IPS DF 4.7 (cell line): ENCODE data around the gene TSHR.
"Not testable (repeated sequence)": the region's sequence is repeated elsewhere in the genome, so short reads cannot be mapped to it uniquely, and the experiment has no call there.

Source experiments
- DNase-seq: peaks from one replicate; pipeline ENCODE4 v3.0.0-alpha.2; 2013; ENCODE audit warnings: low spot score; ENCODE audit errors: extremely low read depth

Gene TSHR

DNA sequence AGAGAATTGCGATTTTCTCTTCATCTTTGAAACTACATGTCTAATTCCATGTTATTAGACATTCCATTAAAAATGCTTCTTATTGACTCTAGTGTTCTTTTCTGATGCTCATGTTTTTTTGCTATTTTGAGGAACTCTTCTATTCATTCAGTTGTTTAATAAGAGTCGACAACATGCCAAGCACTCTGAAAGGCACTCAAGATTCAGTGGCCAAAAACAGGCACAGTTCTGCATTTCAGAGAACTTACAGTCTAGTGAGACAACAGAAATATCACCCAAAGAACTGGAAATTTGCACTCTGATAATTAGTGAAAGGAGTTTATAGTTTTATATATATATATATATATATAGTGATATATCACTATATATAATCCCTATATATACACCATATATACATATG is 111.7 kb downstream of the TSHR start:
- DNase-seq: no peak

DNA sequence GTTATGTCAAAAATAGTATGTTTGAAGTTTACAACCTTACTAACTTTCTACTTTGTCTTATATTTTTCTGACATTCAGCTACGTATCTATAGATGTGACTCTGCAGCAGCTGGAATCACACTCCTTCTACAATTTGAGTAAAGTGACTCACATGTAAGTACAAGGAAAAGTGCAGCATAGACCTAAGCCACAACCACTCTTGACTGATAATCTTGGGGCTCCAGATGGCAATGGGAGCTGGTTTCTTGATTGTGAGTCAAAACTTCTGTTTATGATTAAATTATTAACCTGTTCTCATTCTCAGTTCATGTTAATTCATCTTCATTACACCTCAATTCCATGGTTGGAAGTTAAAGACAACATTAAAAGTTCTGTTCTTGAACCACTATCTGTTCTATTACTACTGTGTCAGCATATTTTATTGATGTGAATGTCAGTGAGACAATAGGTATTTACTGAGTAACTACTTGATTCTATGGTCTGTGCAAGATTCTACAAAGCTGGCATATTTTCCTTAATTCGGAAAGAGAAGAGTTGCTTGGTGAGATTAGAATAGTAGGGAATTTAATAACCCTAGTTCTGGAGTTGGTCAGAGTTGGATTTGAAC is 112.9 kb downstream of the TSHR start:
- DNase-seq: no peak

DNA sequence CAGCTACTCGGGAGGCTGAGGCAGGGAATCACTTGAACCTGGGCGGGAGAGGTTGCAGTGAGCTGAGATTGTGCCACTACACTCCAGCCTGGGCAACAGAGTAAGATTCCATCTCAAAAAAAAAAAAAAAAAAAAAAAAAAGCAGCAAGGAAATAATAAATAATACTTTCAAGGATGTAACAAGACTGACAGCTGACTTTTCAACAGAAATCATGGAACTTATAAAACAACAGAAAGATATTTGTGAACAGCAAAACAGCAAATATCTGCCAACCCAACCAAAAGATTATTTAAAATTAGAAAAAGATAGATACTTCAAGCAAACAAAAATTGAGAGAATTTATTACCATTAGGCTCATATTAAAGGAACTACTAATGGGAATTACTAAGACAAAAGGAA is 115.1 kb downstream of the TSHR start:
- no peak for DNase-seq

DNA sequence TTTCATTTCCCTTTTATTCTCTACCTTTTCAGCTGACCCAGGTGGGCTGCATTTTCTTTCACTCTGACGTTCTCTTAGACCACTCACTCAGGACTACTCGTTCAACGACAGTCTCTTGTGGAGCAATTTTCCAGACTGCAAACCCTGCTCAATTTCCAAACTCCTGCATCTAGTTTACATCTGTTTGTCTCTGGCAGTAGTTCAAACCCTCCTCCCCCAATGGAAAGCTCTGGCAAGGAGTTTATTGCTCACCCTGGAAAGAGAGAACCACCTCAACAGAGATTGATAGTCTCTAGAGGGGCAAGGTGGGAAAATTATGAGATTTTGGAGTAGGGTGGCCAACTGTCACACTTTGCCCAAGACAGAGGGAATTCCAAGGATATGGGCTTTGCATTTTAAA is 130.2 kb downstream of the TSHR start:
- DNase-seq: no peak

DNA sequence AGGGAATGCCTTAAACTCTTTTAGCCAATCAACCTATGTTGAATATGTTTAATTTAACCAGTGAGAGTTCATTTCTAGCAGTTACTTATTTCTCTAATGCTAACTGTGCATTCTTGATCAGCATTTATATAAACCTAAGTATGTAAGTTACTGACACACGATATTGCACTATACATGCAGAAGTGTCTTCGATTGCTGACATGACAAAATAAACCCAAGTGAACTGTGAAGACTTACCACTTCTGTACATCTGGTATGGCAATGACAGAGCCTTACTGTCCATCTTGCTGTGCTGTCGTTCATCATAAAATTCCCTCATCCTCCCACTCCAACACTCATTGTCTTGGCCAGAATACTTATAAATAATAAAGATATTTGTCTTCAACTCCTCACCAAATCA is 131.8 kb downstream of the TSHR start:
- DNase-seq: no peak

DNA sequence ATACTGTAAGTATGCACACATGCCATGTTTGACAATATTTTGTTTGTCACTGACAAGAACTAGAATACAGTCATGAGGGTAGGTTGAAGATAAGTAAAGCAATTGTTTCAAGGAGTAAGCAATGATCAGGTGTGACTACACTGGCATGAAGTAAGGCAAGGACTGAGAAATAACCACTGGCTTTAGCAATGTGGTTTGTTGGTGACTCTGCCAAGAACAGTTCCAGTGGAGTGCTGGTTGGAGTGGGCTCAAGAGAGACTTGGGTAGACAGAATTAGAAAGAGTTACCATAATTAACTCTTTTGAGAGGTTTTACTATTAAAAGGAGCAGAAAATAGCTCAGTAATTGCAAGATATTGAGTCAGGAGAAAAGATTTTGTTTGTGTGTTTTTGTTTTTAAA is 135.7 kb downstream of the TSHR start:
- no peak for DNase-seq

DNA sequence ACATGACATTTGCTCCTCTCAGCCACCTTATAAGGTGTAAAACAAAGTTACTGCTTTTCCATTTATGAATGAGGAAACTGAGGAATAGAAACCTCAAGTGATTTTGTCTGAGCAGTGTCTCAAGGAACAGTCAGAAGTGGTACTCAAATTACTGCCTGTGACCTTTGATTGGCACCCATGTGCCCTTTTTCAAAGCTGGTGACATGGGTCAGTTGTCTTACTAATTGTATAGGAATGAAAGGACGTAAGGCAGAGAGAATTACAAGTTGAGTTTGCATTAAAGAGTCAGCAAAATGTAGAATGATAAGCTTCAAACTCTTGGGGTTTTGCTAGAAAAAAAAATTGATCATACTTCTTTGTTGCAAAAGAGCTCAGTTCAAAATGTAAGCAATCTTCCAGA is 136.2 kb downstream of the TSHR start:
- no peak for DNase-seq

DNA sequence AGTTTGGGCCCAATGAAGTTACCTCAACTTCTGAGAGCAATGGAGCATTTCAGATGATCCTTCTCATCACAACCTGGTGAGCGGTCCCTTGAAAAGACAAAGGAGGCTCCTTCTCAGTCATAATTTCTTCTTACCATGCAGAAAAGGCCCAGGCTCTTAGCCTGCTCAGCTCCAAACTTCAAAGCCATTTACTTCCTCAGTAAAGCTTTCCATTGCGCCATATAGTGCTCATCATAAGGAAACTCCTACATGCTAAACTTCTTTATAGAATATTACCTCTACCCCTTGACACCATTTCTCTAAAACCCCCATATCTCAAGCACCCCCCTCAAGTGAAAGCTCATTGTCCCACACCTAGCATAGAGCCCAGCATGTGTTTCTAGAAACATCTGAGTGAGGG is 138.2 kb downstream of the TSHR start:
- no peak for DNase-seq

DNA sequence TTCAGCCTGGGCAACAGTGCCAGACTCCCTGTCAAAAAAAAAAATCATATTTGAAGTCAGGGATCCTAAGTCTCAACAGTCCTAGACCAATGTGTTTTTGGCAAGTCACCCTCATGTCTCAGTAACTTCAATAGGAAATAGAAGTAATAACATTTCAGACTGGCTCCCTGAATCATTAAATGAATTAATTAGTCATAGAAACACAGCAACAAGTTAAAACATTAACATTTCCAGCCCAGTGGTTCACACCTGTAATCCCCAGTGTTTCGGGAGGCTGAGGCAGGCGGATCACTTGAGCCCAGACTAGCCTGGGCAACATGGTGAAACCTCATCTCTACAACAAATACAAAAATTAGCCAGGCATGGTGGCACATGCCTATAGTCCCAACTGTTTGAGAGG is 140.1 kb downstream of the TSHR start:
- DNase-seq: no peak

DNA sequence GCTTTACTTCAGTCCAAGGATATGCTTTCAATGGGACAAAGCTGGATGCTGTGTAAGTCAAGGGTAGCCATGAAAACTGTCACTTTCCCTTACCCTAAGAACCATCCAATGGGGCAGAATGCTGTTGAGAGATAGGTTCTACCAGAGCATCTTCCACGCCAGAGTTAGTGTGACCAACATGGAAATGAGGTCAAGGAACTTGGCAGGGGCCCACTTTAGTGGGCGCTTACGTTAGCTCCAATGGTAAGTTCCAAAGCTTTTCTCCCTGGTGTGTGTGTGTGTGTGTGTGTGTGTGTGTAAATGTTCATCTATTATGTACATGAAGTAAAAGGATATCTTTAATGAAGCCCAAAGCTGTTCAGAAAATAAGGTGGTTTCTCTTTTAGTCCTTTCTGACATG is 141.2 kb downstream of the TSHR start:
- DNase-seq: no peak

DNA sequence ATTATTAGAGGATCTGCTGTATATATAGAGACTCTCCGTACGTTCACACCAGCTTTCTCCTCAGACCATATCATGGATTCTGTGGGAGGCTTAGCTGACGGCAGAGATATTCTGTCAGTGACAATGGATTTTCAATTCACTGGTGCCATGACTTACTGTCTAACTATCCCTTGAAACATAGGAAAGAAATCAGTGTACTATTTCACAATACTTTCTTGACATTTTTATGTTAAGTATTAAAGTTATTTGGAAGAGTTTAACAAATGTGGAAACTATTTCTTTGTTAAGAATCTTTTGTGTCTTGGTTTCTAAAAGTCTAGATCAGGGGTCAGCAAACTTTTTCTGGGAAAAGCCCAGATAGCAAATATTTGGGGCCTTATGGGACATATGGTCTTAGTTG is 146.8 kb downstream of the TSHR start:
- DNase-seq: no peak

DNA sequence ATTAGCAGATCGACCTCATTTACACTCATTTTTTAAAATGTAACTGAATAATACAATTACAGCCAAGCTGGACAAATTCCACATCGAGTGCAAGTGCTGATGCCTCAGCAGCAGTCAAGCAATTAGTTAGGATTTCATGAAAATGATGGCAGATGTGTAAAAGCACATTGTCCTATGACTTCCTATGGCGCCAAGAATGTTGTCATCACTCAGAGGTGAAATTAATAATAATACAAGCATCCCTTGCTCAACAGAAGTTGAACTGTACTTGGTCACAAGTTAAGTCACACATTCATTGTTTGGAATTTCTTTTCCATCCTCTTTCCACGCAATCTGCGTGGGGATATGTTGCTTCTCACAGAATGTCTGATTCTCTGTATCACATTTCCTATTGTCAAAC is 148.0 kb downstream of the TSHR start:
- no peak for DNase-seq

DNA sequence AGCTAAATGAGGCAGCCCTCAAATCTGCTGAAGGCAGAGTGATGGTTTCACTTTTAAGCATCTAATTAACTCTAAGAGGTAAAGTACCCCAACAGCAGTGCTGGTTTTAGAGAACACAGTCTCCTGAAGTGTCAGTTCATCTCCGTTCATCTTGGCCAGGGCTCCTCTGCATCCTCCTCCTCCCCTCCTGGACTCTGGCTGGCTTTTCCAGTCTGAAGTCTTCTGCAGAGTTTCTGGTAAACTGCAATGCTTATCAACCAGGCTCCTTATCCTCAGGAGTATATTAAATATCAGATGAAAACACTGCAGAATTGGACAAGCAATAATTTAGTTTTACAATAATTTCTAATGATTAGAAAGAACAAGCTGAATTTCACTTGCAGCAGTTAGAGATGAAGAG is 150.0 kb downstream of the TSHR start:
- no peak for DNase-seq

DNA sequence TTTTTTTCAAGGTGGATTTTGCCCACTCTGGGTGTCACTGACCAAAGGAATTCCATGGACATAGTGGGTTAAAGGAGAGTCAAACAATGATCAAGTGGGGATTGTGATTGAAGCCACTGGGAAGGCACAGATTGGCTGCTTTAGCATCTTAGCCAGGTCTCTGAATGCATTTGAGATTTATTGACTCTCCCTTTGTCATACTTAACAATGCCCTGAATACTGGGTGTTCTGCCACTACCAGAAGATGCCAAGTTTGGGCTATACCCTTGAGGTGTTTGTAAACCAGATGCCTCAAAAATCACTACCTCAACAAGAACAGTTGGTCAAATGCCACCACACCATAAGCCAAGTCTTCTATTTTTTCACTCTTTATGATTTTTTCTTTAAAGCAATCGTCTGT is 150.5 kb downstream of the TSHR start:
- no peak for DNase-seq

DNA sequence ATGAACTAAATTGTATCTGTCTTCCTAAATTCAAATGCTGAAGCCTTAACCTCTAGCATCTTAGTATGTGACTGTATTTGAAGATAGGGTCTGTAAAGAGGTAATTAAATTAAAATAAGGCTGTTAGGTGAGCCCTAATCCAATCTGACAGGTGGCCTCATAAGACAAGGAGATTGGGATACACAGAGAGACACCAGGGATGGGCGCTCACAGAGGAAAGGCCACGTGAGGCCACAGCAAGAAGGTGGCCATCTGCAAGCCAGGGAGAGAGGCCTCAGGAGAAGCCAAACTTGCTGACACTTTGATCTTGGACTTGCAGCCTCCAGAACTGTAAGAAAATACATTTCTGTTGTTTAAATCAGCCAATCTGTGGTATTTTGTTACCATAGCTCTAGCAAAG is 154.8 kb downstream of the TSHR start:
- DNase-seq: no peak

DNA sequence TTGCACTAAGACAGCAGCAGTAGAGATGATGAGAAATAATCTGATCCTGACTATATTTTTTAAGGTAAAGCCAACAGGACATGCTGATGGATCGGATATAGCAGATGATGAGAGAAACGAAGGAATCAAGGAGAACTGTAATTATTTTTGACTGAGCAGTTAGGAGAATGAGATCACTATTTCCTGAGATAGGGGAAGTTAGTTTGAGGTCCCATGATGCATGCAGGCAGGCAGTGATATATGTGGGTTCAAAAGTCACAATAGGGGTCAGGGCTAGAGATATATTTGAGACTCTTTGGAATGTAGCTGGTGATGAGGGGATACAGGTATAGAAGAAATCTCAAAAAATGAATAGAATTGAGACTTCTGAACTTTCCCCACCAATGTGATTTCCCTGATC is 157.8 kb downstream of the TSHR start:
- DNase-seq: no peak

DNA sequence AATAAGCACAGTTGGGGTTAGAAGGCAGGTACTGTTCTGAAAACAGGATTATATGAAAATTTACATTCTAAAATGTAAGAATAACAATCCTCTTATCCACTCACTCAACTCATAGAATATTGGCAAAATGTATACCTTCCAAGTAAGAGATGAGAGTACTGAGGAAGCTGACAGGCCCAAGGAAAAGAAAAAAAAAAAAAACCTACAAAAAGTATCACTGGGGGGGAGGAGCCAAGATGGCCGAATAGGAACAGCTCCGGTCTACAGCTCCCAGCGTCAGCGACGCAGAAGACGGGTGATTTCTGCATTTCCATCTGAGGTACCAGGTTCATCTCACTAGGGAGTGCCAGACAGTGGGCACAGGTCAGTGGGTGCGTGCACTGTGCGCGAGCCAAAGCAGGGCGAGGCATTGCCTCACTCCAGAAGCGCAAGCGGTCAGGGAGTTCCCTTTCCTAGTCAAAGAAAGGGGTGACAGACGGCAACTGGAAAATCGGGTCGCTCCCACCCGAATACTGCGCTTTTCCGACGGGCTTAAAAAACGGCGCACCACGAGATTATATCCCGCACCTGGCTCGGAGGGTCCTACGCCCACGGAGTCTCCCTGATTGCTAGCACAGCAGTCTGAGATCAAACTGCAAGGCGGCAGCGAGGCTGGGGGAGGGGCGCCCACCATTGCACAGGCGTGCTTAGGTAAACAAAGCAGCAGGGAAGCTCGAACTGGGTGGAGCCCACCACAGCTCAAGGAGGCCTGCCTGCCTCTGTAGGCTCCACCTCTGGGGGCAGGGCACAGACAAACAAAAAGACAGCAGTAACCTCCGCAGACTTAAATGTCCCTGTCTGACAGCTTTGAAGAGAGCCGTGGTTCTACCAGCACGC is 158.8 kb downstream of the TSHR start:
- not testable (repeated sequence) for DNase-seq

DNA sequence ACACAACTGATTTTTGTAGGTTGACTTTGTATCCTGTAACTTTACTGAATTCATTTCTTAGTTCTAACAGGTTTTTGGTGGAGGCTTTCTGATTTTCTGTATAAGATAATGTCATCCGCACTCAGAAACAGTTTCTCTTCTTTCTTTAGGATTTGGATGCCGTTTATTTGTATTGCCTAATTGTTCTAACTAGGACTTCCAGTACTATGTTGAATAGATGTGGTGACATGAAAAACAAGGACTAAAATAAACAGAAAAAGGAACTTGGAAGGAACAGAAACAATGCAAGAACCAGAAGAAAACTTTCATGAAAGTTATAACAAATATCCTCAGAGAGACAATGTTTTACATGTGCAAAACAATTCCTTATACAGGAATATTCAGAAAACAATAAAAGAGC is 165.1 kb downstream of the TSHR start:
- DNase-seq: no peak

DNA sequence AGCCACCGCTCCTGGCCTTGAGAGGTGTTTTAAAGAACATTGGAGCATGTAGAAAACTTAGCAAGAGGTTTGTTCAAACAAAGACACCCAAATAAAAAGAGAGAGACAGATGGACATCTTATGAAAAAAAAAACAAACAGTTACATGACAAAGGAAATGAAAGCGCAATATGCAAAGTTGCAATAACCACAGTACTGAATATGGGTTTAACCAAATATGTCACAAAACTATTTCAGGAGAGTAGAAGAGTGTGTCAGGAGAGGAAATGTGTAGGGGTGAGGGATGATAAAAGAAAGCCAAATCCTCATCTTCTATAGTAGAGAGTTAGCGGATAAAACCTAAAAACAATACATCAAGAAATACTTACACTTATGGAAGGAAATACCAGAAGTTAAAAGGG is 166.9 kb downstream of the TSHR start:
- no peak for DNase-seq

DNA sequence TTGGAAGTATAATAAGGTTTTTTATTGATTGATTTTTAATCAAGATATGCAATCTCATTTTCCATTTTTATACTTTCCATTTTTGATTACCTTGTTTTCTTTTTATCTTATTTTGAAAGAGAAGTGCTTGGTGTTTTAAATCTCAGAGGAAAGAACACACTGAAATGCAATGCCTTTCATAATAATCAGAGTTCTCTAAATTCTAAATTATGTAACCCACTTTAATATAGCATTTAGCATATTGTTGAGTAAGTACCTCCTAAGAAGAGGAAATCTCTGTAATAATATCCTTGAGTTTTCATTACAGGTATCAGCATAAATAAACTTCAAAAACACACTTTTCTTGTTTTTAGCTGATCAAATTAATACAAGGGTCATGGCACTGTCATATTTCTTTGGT is 168.4 kb downstream of the TSHR start:
- no peak for DNase-seq

DNA sequence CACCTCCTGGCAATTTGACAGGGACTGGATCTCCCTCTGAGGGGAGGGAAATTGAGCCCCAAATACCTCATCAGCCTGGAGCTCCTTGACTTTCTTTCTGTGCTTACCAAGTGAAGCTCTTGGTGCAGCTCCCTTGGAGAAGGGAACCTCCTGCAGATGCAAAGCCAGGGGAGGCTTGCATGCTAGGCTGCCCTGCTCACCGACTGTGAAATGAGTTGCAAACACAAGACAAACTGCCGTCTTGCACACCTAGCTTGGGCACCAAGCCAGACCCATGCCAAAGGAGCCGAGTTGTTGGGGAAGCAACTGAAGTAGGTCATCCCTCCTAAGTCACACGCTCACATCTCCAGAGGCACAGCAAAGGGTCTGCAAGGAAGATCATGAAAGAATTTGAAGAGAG is 170.1 kb downstream of the TSHR start:
- DNase-seq: no peak

DNA sequence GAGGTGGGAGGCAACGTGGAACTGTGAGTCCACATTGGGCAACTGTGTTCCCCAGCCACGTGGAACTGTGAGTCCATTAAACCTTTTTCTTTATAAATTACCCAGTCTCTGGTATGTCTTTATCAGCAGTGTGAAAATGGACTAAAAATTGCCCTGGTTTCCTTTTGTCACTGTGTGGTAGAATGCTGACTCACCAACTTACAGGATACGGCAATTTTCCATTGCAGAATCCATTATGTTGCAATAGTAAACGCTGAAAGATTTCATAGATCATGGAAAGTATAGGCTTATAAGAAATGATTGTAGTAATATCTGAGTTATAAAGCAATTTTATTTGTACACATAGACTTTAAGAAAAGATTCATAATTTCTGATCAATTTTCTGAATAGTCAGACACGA is 172.4 kb downstream of the TSHR start:
- DNase-seq: no peak

DNA sequence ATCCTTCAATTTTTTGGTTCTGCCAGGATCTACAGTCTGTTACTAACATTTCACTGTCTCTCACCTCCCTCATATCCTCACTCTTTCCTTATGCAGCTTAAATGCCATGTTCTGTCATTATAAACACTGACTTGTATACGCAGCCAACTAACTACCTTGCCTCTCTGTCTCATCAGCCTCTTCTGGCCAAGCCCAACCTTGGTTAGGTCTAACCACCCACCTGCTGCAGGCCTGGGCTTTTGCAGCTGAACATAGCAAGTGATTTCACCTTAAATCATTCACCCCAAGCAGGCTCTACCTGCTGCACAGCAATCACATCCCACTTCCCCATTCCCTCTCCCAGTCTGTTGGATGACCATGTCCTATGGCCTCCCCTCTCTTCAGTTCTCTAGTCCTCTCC is 173.8 kb downstream of the TSHR start:
- DNase-seq: no peak
